Effector CD4-positive, alpha-beta T cell (primary cell): ENCODE measurements around the gene GPC3. TPM values are rescaled to one million over a fixed set of nuclear protein-coding genes. Genes with fewer than 3 reads are reported as not detected.
"Not testable (repeated sequence)": the region's sequence is repeated elsewhere in the genome, so short reads cannot be mapped to it uniquely, and the experiment has no call there.

Experiments used
- DNase-seq: peaks from one replicate; pipeline ENCODE4 v3.0.0-alpha.2; 2020
- total RNA-seq: gene quantifications from one replicate; lab custom pipeline; 2026; lab: John Stamatoyannopoulos, UW

GPC3 gene
- not detected for total RNA-seq

GRCh38 chrX:133985164-133985966 is at the start of gene GPC3:
Gene GPC3 (minus strand): TSS chrX:133985594.
- no peak for DNase-seq

- no peak for DNase-seq
Measured at GRCh38 chrX:134032441-134032840, 47.0 kb upstream of the GPC3 start.

GRCh38 chrX:134026565-134027311 is 41.3 kb upstream of the GPC3 start:
- no peak for DNase-seq

- no peak for DNase-seq
Measured at GRCh38 chrX:134025986-134026545, 40.7 kb upstream of the GPC3 start.

- DNase-seq, result no peak
Measured at GRCh38 chrX:134024686-134025377, 39.4 kb upstream of the GPC3 start.

GRCh38 chrX:134023851-134024281 is 38.5 kb upstream of the GPC3 start:
- DNase-seq, result no peak

GRCh38 chrX:134020910-134021309 is 35.5 kb upstream of the GPC3 start:
- no peak for DNase-seq

- no peak for DNase-seq
Measured at GRCh38 chrX:134019567-134020206, 34.3 kb upstream of the GPC3 start.

- not testable (repeated sequence) for DNase-seq
Measured at GRCh38 chrX:134016309-134016708, 30.9 kb upstream of the GPC3 start.

GRCh38 chrX:134015510-134015909 is 30.1 kb upstream of the GPC3 start:
- not testable (repeated sequence) for DNase-seq

GRCh38 chrX:134013524-134013923 is 28.1 kb upstream of the GPC3 start:
- DNase-seq, result no peak

GRCh38 chrX:134013092-134013497 is 27.7 kb upstream of the GPC3 start:
- DNase-seq, result no peak

GRCh38 chrX:134010690-134011089 is 25.3 kb upstream of the GPC3 start:
- DNase-seq, result no peak

- DNase-seq, result no peak
Measured at GRCh38 chrX:134007716-134008115, 22.3 kb upstream of the GPC3 start.

- DNase-seq, result no peak
Measured at GRCh38 chrX:134006484-134007161, 21.2 kb upstream of the GPC3 start.

- no peak for DNase-seq
Measured at GRCh38 chrX:134004084-134004483, 18.7 kb upstream of the GPC3 start.

- no peak for DNase-seq
Measured at GRCh38 chrX:134002921-134003615, 17.7 kb upstream of the GPC3 start.

GRCh38 chrX:134000260-134001245 is 15.2 kb upstream of the GPC3 start:
- no peak for DNase-seq

- no peak for DNase-seq
Measured at GRCh38 chrX:133999031-133999705, 13.8 kb upstream of the GPC3 start.
